ENCODE results near the gene MYADML2. TPM values are rescaled to one million over a fixed set of nuclear protein-coding genes. Genes with fewer than 3 reads are reported as not detected.

The MYADML2 gene
- total RNA-seq, 4 donors from 2014 or later, result 0.76 TPM; not detected in 3

DNA sequence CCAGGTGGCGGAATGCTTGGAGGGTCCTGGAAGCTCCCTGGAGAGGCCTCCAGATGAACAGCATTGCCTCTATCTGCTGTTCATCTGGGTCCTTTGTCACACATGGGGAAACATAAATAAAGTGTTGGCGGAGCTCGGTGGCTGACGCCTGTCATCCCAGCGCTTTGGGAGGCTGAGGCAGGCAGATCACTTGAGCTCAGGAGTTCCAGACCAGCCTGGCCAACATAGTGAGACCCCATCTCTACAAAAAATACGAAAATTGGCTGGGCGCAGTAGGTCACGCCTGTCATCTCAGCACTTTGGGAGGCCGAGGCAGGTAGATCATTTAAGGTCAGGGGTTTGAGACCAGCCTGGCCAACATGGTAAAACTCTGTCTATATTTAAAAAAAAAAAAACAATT, 2.2 kb downstream of the MYADML2 start:
- TF ChIP-seq CTCF (IDR thresholded peaks at IDR 0.05), result no peak
- TF ChIP-seq POLR2A (IDR thresholded peaks at IDR 0.05), result no peak
- no peak for DNase-seq

GRCh38 chr17:81942167-81942553, 4.9 kb downstream of the MYADML2 start:
- H3K27me3 ChIP-seq, result no peaks in the 10 kb centered on the region
- no peak for TF ChIP-seq POLR2A (IDR thresholded peaks at IDR 0.05)

More for the DNA sequence above, 2.2 kb downstream of the MYADML2 start:
- peaks cover 0 to 5% (median 0%) of the 10 kb centered on the region in 4 donors for H3K4me1 ChIP-seq
- H3K36me3 ChIP-seq, result no peaks in the 10 kb centered on the region
- no peaks in the 10 kb centered on the region for H3K9me3 ChIP-seq
- no peak overlapping the region for H3K27ac ChIP-seq
- H3K27me3 ChIP-seq, result no peaks in the 10 kb centered on the region
- no peak overlapping the region for H3K4me3 ChIP-seq

GRCh38 chr17:81941484-81942166, 5.4 kb downstream of the MYADML2 start:
- Histone ChIP-seq H3K27ac (no peak overlapping the region), H3K36me3 (no peaks in the 10 kb centered on the region), H3K4me1 (peaks cover 0 to 15% (median 3%) of the 10 kb centered on the region in 4 donors), H3K27me3 (no peaks in the 10 kb centered on the region), H3K9me3 (no peaks in the 10 kb centered on the region), H3K4me3 (no peak overlapping the region)
- TF ChIP-seq POLR2A (IDR thresholded peaks at IDR 0.05) (no peak), CTCF (IDR thresholded peaks at IDR 0.05) (no peak)
- DNase-seq, result no peak

More at GRCh38 chr17:81942167-81942553, 4.9 kb downstream of the MYADML2 start:
- no peak for DNase-seq
- no peak overlapping the region for H3K4me3 ChIP-seq
- peaks cover 0 to 12% (median 0%) of the 10 kb centered on the region in 4 donors for H3K4me1 ChIP-seq
- no peaks in the 10 kb centered on the region for H3K9me3 ChIP-seq
- no peaks in the 10 kb centered on the region for H3K36me3 ChIP-seq
- no peak overlapping the region for H3K27ac ChIP-seq

DNA sequence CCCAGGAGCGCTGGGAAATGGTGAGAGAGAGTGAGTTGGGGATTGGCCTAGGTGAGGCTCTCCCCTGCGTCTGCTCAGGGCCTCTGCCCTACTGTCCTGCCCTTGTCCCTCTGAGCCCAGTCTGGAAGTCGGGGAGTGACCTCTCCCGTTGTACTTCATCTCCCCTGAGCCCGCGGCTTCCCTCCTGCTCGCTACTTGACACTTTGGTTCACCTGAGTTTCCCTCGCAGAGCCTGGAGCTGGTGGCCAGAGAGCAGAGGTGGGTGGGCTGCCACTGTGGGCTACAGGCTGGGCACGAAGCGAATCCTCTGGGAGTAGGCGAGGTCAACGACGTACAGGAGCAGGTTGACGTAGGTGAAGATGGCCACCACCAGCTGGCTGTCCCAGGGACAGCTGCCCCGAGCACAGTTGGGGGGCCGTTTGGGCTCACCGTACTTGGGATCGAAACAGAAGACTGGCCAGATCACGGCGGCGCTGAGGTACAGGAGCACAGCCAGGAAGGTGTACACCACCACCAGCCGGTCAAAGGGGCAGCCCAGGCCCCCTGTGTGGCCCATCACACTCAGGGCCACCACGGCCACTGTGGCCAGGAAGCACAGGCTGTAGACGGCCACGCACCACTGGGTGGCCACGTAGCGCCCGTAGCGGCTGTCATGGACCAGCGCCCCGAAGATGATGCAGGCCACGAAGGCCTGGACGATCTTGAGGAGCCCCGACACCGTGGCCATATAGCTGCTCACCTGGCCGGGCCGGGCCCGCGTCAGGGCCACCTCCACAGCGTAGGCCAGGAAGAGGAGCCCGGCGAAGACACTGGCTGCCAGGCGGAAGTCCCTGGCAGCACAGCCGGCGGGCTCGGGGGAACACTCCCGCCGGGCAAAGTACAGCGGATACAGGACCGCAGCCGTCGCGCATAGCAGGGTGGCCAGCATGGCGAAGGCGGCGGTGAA, 6.2 kb downstream of the MYADML2 start:
- Histone ChIP-seq H3K27me3 (no peaks in the 10 kb centered on the region), H3K4me1 (peaks cover 0 to 18% (median 5%) of the 10 kb centered on the region in 4 donors), H3K27ac (no peak overlapping the region), H3K36me3 (no peaks in the 10 kb centered on the region), H3K9me3 (no peaks in the 10 kb centered on the region), H3K4me3 (no peak overlapping the region)
- TF ChIP-seq CTCF (IDR thresholded peaks at IDR 0.05), result no peak
- no peak for TF ChIP-seq POLR2A (IDR thresholded peaks at IDR 0.05)
- no peak for DNase-seq

DNA sequence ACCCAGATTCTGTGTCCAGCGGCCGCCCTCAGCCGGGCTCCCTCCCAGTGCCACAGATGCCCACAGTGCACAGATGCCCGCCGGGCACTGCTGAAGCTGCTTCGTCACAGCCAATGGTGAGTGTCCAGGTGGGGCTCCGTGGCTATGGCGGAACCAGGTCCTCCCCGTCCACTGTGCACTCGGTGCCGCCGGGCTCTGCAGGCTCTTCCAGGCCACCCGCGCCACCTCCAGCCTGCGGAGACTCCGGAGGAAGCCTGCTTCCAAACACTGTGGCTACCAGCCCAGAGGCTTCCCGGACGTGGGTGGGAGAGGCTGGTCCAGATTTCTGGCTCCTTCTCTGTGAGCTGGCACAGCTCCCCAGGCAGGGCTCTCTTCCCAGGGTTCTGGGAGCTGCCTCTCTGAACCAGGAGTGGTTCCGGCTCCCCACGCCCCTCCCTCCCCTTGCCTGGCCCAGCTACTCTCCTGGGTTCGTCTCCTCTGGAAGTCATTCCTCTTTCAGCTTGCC, 7.1 kb downstream of the MYADML2 start:
- TF ChIP-seq CTCF (IDR thresholded peaks at IDR 0.05) (no peak), POLR2A (IDR thresholded peaks at IDR 0.05) (no peak)
- no peak overlapping the region for H3K27ac ChIP-seq
- no peak for DNase-seq

More for the DNA sequence above, 7.1 kb downstream of the MYADML2 start:
- no peaks in the 10 kb centered on the region for H3K36me3 ChIP-seq
- no peaks in the 10 kb centered on the region for H3K27me3 ChIP-seq
- H3K9me3 ChIP-seq, result no peaks in the 10 kb centered on the region
- H3K4me1 ChIP-seq, result peaks cover 0 to 18% (median 5%) of the 10 kb centered on the region in 4 donors
- H3K4me3 ChIP-seq, result no peak overlapping the region

All from Peyer's patch (tissue), 4 donors.